H1 (cell line): ENCODE data around the gene WEE2. TPM values are rescaled to one million over a fixed set of nuclear protein-coding genes. Genes with fewer than 3 reads are reported as not detected.

ENCODE experiments used
- CTCF ChIA-PET: fragments of 300-600 bp; sonication (Branson Sonifier 250); formaldehyde crosslinking; loops from one replicate; lab custom pipeline; 2021; ENCODE audit not compliant: partially characterized antibody; lab: Charles Lee
- POLR2A ChIA-PET: fragments of 300-600 bp; sonication (Branson Sonifier 250); formaldehyde crosslinking; loops from one replicate; lab custom pipeline; 2021; ENCODE audit warnings: inconsistent platforms; ENCODE audit not compliant: partially characterized antibody; lab: Charles Lee
- DNase-seq, 2 experiments: peaks; one replicate each; pipeline versions ENCODE4 v3.0.0 to v3.0.0-alpha.2; 2010 to 2022; ENCODE audit warnings: low spot score in 2 of 2, low read depth in 1 of 2, mixed read lengths in 1 of 2
- FAIRE-seq: peaks from 2 replicates; lab custom pipeline; 2011; peaks lifted over from hg19 to GRCh38; lab: Jason Lieb, UNC
- H2AFZ ChIP-seq: 2 replicates; pipeline ENCODE4 v1.8.1; 2012; ENCODE audit warnings: low read length, inconsistent platforms
- H2AK5ac ChIP-seq: 2 replicates; pipeline ENCODE4 v1.6.1; 2013; ENCODE audit warnings: low read depth, low read length
- H2BK120ac ChIP-seq: replicated peaks from 2 replicates; pipeline ENCODE3; 2013; ENCODE audit warnings: low read depth, low read length, inconsistent platforms
- H2BK12ac ChIP-seq: 2 replicates; pipeline ENCODE4 v1.6.1; 2013; ENCODE audit warnings: low read depth, low read length
- H2BK15ac ChIP-seq: 2 replicates; pipeline ENCODE4 v1.6.1; 2013; ENCODE audit warnings: low read length
- H2BK20ac ChIP-seq: 2 replicates; pipeline ENCODE4 v1.6.1; 2013; ENCODE audit warnings: low read length
- H2BK5ac ChIP-seq: 2 replicates; pipeline ENCODE4 v1.6.1; 2013; ENCODE audit warnings: low read depth, low read length
- H3K14ac ChIP-seq: 2 replicates; pipeline ENCODE4 v1.6.1; 2013; ENCODE audit warnings: inconsistent platforms; ENCODE audit not compliant: insufficient read length
- H3K18ac ChIP-seq: 2 replicates; pipeline ENCODE4 v1.6.1; 2013; ENCODE audit warnings: low read length; ENCODE audit errors: extremely low read depth
- H3K23ac ChIP-seq: 2 replicates; pipeline ENCODE4 v1.6.1; 2013; ENCODE audit warnings: inconsistent platforms; ENCODE audit not compliant: insufficient read length
- H3K23me2 ChIP-seq: 2 replicates; pipeline ENCODE4 v1.6.1; 2013; ENCODE audit warnings: low read depth, low read length
- H3K27ac ChIP-seq: 2 replicates; pipeline ENCODE4 v1.6.1; 2011; ENCODE audit warnings: low read depth, low read length, inconsistent platforms
- H3K27me3 ChIP-seq, 4 experiments: replicated peaks in 1 of 4; 1 replicate in 1 of 4; 2 replicates in 3 of 4; pipeline versions ENCODE4 v1.6.1 to v1.8.1; 2011 to 2013; ENCODE audit warnings: low read length in 3 of 4, mild to moderate bottlenecking in 3 of 4, inconsistent platforms in 2 of 4, mixed read lengths in 2 of 4, moderate library complexity in 1 of 4; ENCODE audit not compliant: control insufficient read depth in 3 of 4, insufficient read depth in 3 of 4; ENCODE audit errors: extremely low read depth in 1 of 4
- H3K36me3 ChIP-seq, 4 experiments: 2 replicates each; pipeline versions ENCODE4 v1.6.1 to v1.8.1; 2011 to 2013; ENCODE audit warnings: mild to moderate bottlenecking in 4 of 4, low read length in 3 of 4, moderate library complexity in 2 of 4, control low read depth in 1 of 4, inconsistent platforms in 1 of 4; ENCODE audit not compliant: insufficient read depth in 4 of 4, control insufficient read depth in 2 of 4
- H3K4ac ChIP-seq: replicated peaks from 2 replicates; pipeline ENCODE3; 2013; ENCODE audit warnings: low read length, low read depth, mixed read lengths, inconsistent platforms; ENCODE audit not compliant: insufficient read length
- H3K4me1 ChIP-seq, 4 experiments: replicated peaks in 1 of 4; 1 replicate in 1 of 4; 2 replicates in 3 of 4; pipeline versions ENCODE4 v1.6.1 to v1.8.1; 2011 to 2013; ENCODE audit warnings: low read length in 3 of 4, inconsistent platforms in 2 of 4, mixed read lengths in 1 of 4; ENCODE audit not compliant: insufficient read depth in 4 of 4, control insufficient read depth in 3 of 4
- H3K4me2 ChIP-seq, 2 experiments: 2 replicates each; pipeline versions ENCODE4 v1.6.1 to v1.8.1; 2011 to 2013; ENCODE audit warnings: low read depth in 2 of 2, low read length in 2 of 2, control low read depth in 1 of 2, inconsistent platforms in 1 of 2, mild to moderate bottlenecking in 1 of 2; ENCODE audit not compliant: insufficient read depth in 1 of 2
- H3K4me3 ChIP-seq, 4 experiments: fragments of 200-600, 300-600 bp in 1 of 4; sonication (generic), shearing (Covaris generic), sonication (Bioruptor Twin) in 1 of 4; 2 replicates each; pipeline versions ENCODE4 v1.5.1 to v1.8.1; 2011 to 2016; ENCODE audit warnings: low read length in 4 of 4, low read depth in 3 of 4, control low read depth in 2 of 4, inconsistent platforms in 2 of 4, mild to moderate bottlenecking in 2 of 4, mixed read lengths in 1 of 4, moderate library complexity in 1 of 4; ENCODE audit not compliant: insufficient read depth in 2 of 4; ENCODE audit errors: extremely low read depth in 1 of 4
- H3K56ac ChIP-seq: replicated peaks from 2 replicates; pipeline ENCODE3; 2013; ENCODE audit warnings: low read depth, mild to moderate bottlenecking, mixed read lengths, low read length, inconsistent platforms; ENCODE audit not compliant: insufficient read length
- H3K79me1 ChIP-seq: 2 replicates; pipeline ENCODE4 v1.6.1; 2013; ENCODE audit warnings: low read depth, low read length, control low read depth
- H3K79me2 ChIP-seq, 2 experiments: 2 replicates each; pipeline versions ENCODE4 v1.6.1 to v1.8.1; 2012 to 2013; ENCODE audit warnings: low read length in 2 of 2, mild to moderate bottlenecking in 2 of 2, inconsistent platforms in 1 of 2; ENCODE audit not compliant: insufficient read depth in 2 of 2, control insufficient read depth in 1 of 2
- H3K9ac ChIP-seq, 4 experiments: replicated peaks in 1 of 4; 1 replicate in 1 of 4; 2 replicates in 3 of 4; pipeline versions ENCODE4 v1.6.1 to v1.8.1; 2011 to 2013; ENCODE audit warnings: low read depth in 3 of 4, low read length in 3 of 4, control low read depth in 2 of 4, mild to moderate bottlenecking in 2 of 4, moderate library complexity in 2 of 4, inconsistent platforms in 1 of 4; ENCODE audit errors: extremely low read depth in 1 of 4
- H3K9me3 ChIP-seq, 2 experiments: 2 replicates each; pipeline versions ENCODE4 v1.6.1 to v1.8.1; 2012 to 2013; ENCODE audit warnings: mild to moderate bottlenecking in 2 of 2, moderate library complexity in 2 of 2, control low read depth in 1 of 2, inconsistent platforms in 1 of 2, low read depth in 1 of 2, low read length in 1 of 2, mixed read lengths in 1 of 2; ENCODE audit not compliant: insufficient read depth in 2 of 2
- H4K20me1 ChIP-seq, 2 experiments: replicated peaks in 1 of 2; 2 replicates each; pipeline versions ENCODE3 to v1.8.1; 2011 to 2013; ENCODE audit warnings: inconsistent platforms in 2 of 2, low read length in 2 of 2, mild to moderate bottlenecking in 1 of 2; ENCODE audit not compliant: insufficient read depth in 2 of 2, control insufficient read depth in 1 of 2
- H4K5ac ChIP-seq: 2 replicates; pipeline ENCODE4 v1.6.1; 2013; ENCODE audit warnings: low read length, low read depth, mixed read lengths, inconsistent platforms; ENCODE audit not compliant: insufficient read length
- H4K8ac ChIP-seq: 2 replicates; pipeline ENCODE4 v1.8.0; 2013; ENCODE audit warnings: mild to moderate bottlenecking, moderate library complexity, low read length, inconsistent platforms; ENCODE audit not compliant: insufficient read depth; ENCODE audit errors: extremely low read depth
- H4K91ac ChIP-seq: replicated peaks from 2 replicates; pipeline ENCODE3; 2013; ENCODE audit warnings: low read length, mixed read lengths, inconsistent platforms; ENCODE audit not compliant: insufficient read length
- HDAC2 ChIP-seq, 2 experiments: fragments of 300-600 bp in 1 of 2; sonication (generic) in 1 of 2; IDR thresholded peaks; 2 replicates each; pipeline ENCODE4 v1.6.1; 2011 to 2012; ENCODE audit warnings: low read depth in 2 of 2, low read length in 2 of 2, mild to moderate bottlenecking in 2 of 2, moderate library complexity in 2 of 2, borderline replicate concordance in 1 of 2, inconsistent platforms in 1 of 2
- PHF8 ChIP-seq: fragments of 200-600 bp; sonication (generic); conservative IDR thresholded peaks from 2 replicates; pipeline ENCODE4 v1.7.1; 2012; ENCODE audit warnings: low read depth, mild to moderate bottlenecking, inconsistent platforms, low read length, moderate library complexity
- POLR2AphosphoS5 ChIP-seq: IDR thresholded peaks from 2 replicates; pipeline ENCODE4 v1.6.1; 2011; ENCODE audit warnings: low read depth, low read length
- SIX5 ChIP-seq: IDR thresholded peaks from 2 replicates; pipeline ENCODE4 v1.6.1; 2011; ENCODE audit warnings: mild to moderate bottlenecking, low read depth, low read length
- SP2 ChIP-seq: IDR thresholded peaks from 2 replicates; pipeline ENCODE4 v1.6.1; 2012; ENCODE audit warnings: mild to moderate bottlenecking, low read length, inconsistent platforms
- TAF7 ChIP-seq: optimal IDR thresholded peaks from 2 replicates; pipeline ENCODE3; 2011; ENCODE audit warnings: low read depth, mild to moderate bottlenecking, inconsistent platforms, low read length, moderate library complexity, borderline replicate concordance
- YY1 ChIP-seq: IDR thresholded peaks from 2 replicates; pipeline ENCODE4 v1.6.1; 2011; ENCODE audit warnings: low read depth, mild to moderate bottlenecking, low read length
- WGBS, 2 experiments: shearing (Covaris generic) in 1 of 2; methylation state at CpG; one replicate each; pipeline versions ENCODE4 v1.1.6 to v1.1.7; 2013 to 2015; ENCODE audit warnings: low lambda C conversion rate in 2 of 2, mixed read lengths in 2 of 2, inconsistent platforms in 1 of 2, low coverage in 1 of 2, missing lambda C conversion rate in 1 of 2; ENCODE audit not compliant: insufficient replicate concordance in 2 of 2, insufficient coverage in 1 of 2, insufficient read length in 1 of 2; ENCODE audit errors: extremely low coverage in 1 of 2, missing lambda C conversion rate in 1 of 2; 5-methylcytosine and 5-hydroxymethylcytosine counted together
- polyA plus RNA-seq, 7 experiments: library from polyadenylated mRNA; depleted of rRNA in 3 of 7; stranded (reverse) in 5 of 7; unstranded in 2 of 7; fragments of >200 nt in 5 of 7; fragments of 200-250 nt in 2 of 7; gene quantifications; 1 replicate in 5 of 7; 2 replicates in 1 of 7; 4 replicates in 1 of 7; pipeline versions ENCODE4 v1.2.1 to v1.2.3, GENCODE V29; 2011 to 2013; ENCODE audit warnings: missing spikeins in 2 of 7, mixed read lengths in 2 of 7
- total RNA-seq: library from RNA; stranded (reverse); fragmentation: NEBNext Ultra II Directional; extraction: Animal tissue kit (Norgen Biotek cat#: 25700); gene quantifications from 2 replicates; pipeline ENCODE4 v1.2.1, GENCODE V29; 2021
- TF ChIP-seq, protein P1 (sequence below): IDR thresholded peaks from 2 replicates; pipeline ENCODE4 v1.6.1; 2011; ENCODE audit warnings: low read length, improper control_type of control experiment

The WEE2 gene
- total and polyA plus RNA-seq, 2 of the 8 experiments (the other 6 are each of a cell fraction or from before 2014, with no cell fraction given) = 0.02 TPM; not detected in 1

DNA sequence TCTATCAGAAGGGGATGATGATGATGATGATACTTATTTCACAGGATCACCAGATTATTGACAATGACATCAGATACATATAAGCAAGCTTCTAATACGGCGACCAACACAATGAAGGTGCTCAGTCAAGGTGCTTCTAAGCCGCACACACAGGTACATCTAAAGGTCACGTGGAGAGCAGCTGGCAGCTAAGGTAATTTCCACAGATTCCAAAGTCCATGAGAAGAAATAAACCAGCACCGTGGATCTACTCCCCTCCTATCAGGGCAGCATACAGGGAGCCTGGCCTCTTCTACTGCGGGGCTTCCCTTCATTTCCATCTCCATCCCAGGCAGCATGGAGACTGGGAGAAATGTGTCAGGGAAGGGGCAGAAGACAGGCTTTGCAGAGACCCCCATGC is 43.7 kb upstream of the WEE2 start:
- Histone ChIP-seq H2AK5ac (no peak overlapping the region), H3K56ac (no peak overlapping the region), H3K9ac (no peak overlapping the region), H3K9me3 (no peaks in the 10 kb centered on the region), H2BK12ac (no peak overlapping the region), H3K27me3 (no peaks in the 10 kb centered on the region), H2BK20ac (no peak overlapping the region), H3K79me1 (no peaks in the 10 kb centered on the region; the same call in 1 of the 2 replicates), H3K27ac (no peak overlapping the region), H3K4me1 (no peaks in the 10 kb centered on the region), H3K4me2 (no peak overlapping the region), H3K18ac (no peak overlapping the region), H3K36me3 (peaks cover 2 to 30% (median 16%) of the 10 kb centered on the region in 4 experiments; a peak in 7 of 8 replicates), H3K4ac (no peak overlapping the region), H3K23ac (no peak overlapping the region), H2BK15ac (no peak overlapping the region), H3K4me3 (no peak overlapping the region), H3K23me2 (no peaks in the 10 kb centered on the region), H3K79me2 (no peaks in the 10 kb centered on the region), H2BK5ac (no peak overlapping the region), H2AFZ (no peak overlapping the region), H4K20me1 (no peaks in the 10 kb centered on the region), H4K5ac (no peak overlapping the region), H4K8ac (no peak overlapping the region), H3K14ac (no peak overlapping the region), H4K91ac (no peak overlapping the region), H2BK120ac (no peak overlapping the region)
- no peak for DNase-seq
- no peak for TF ChIP-seq YY1
- no peak for TF ChIP-seq PHF8
- TF ChIP-seq SIX5 = no peak
- TF ChIP-seq TAF7 = no peak
- TF ChIP-seq, protein P1, sequence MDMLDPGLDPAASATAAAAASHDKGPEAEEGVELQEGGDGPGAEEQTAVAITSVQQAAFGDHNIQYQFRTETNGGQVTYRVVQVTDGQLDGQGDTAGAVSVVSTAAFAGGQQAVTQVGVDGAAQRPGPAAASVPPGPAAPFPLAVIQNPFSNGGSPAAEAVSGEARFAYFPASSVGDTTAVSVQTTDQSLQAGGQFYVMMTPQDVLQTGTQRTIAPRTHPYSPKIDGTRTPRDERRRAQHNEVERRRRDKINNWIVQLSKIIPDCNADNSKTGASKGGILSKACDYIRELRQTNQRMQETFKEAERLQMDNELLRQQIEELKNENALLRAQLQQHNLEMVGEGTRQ = no peak
- no peak for TF ChIP-seq SP2
- no peak for TF ChIP-seq HDAC2 (IDR thresholded peaks at IDR 0.05; ENCODE audit: borderline replicate concordance in 1 of 2, low read depth in 2 of 2, low read length in 2 of 2)
- TF ChIP-seq POLR2AphosphoS5 = no peak
- ChIA-PET CTCF (interaction anchor here (1.1 to 6.5 kb wide), 2 partner anchors 10 to 93 kb away, joined by 3 to 47 read pairs; no protein-coding TSS in a partner anchor), POLR2A (no interaction called here)
- 93% methylated on average over 6 of the region's 6 CpGs; no CpG with 5 or more reads in 1 of the 2 experiments for WGBS, 2 experiments
- FAIRE-seq = no peak
